Measurements from ENCODE around the gene SLC25A33.
"Not testable (repeated sequence)": the region's sequence is repeated elsewhere in the genome, so short reads cannot be mapped to it uniquely, and the experiment has no call there.

Gene SLC25A33

GRCh38 chr1:9538669-9539164, 548 bp upstream of the SLC25A33 start:
- no peak for DNase-seq (ENCODE audit: low spot score)

DNA sequence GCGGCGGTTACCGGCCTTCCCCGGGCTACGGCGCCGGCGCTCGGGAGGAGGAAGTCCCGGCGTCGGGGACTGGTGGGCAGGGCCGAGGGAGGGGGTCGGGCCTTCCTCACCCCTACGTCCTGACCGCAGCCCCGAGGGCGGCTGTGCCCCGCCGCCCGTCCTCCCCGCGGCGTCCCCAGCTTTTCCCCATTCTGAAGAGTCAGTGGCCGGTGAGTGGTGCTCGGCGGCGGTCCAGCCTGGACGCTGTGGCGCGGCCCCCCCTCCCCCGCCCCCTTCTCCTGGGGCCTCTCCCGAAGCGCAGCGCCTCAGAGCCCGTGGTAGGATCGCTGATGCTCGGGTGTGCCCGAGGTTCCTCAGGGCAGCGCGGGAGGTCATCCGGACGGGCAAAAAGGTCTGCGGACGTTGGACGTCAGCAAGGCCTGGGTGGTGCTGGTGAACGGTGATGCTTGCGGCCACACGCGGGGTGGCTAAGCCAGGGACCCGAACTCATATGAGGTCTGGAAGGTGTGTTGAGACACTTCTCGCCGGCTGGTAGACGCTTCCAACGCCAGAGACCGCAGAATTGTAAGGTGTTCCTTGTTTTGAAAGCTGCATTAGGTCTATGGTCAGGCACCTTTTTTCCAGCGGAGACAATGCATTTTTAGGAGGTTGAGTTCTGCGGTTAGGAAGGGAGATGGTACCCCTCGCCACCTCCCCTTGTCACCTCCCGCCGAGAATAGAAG, 725 bp downstream of the SLC25A33 start:
- no peak for DNase-seq (ENCODE audit: low spot score)

DNA sequence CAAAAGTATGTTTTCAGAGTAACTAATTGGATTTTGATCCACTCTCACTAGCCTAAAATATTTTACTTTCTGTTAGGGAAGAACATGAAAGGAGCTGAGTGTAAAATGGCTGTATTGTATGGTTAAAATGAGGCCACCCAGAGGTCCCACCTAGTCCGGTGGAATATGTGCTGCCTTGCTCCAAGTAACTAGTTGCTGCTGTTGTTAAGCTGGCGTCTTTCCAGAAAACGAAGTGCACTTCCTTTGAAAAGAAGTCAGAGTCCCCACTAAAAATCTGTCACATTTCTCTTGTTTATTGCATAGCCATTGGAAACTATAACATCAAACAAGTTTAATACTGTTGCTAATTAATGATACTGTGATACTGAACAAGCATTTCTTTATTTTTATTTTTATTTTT, 3.2 kb downstream of the SLC25A33 start:
- no peak for DNase-seq (ENCODE audit: low spot score)

DNA sequence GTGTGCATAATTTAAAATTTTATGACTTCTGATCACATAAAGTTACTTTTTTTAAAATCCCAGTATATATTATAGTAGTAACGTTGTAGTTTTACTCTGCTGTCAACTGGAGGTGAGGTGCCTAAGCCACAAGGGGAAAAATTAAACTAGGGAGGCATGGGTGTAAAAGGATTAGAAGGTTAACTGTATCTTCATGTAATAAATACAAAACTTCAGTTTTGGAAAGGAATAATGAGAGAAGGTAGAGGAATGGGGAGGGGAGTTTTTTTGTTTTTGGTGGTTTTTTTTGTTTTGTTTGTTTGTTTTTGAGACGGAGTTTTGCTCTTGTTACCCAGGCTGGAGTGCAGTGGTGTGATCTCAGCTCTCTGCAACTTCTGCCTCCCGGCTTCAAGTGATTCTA, 5.7 kb downstream of the SLC25A33 start:
- DNase-seq (ENCODE audit: low spot score), result no peak

- no peak for DNase-seq (ENCODE audit: low spot score)
Observed at GRCh38 chr1:9549955-9550546, 10.8 kb downstream of the SLC25A33 start.

- DNase-seq (ENCODE audit: low spot score), result no peak
Observed at GRCh38 chr1:9551984-9552383, 12.7 kb downstream of the SLC25A33 start.

DNA sequence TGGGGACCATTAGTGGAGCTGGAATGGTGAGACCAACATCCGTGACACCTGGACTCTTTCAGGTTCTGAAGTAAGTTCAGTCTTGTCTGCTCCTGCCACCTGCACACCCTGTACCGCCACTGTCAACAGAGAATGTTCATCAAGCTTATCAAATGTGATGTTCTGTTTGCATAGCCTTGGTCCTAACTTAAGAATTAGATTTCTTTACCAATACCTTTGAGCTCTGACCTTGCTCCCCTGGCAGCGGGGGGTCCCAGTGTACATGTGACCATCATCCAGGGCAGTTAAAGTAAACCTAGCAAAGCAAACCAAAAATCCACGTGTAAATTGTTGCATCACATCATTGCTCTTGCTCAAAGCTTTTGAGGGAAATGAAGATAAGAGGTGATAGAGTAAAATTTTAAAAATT, 14.5 kb downstream of the SLC25A33 start:
- DNase-seq (ENCODE audit: low spot score), result no peak

- DNase-seq (ENCODE audit: low spot score), result no peak
Observed at GRCh38 chr1:9555942-9556341, 16.7 kb downstream of the SLC25A33 start.

- DNase-seq (ENCODE audit: low spot score), result no peak
Observed at GRCh38 chr1:9557624-9558023, 18.4 kb downstream of the SLC25A33 start.

DNA sequence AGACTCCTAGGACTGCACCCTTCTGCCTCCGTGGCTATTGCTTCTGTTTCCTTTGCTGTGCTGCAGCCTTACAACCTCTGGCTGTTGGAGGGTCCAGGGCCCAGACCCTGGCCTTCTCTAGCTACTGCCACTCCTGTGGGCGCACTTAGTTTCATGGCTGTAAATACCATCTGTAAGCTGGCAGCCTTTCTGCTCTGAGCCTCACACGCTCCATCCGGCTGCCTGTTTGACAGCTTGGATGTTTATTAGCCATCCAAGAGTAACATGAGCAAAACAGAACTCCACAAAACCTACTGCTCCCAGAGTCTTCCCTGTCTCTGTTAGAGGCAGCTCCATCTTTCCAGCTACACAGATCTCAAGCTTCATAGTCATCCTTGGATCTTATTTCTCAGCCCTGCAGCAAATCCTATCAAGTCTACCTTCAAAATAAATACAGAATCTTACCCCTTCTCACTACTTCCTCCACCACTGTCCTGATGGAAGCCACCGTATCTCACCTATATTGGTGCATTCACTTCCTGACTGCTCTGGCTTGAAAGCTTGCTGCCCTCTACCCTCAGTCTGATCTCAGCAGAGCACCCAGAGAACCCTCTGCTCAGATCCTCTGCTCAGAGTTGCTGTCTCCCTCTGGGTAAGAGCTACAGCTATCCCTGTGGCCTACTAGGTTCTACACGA, 19.1 kb downstream of the SLC25A33 start:
- DNase-seq (ENCODE audit: low spot score), result no peak

- DNase-seq (ENCODE audit: low spot score), result no peak
Observed at GRCh38 chr1:9558946-9559545, 19.8 kb downstream of the SLC25A33 start.

DNA sequence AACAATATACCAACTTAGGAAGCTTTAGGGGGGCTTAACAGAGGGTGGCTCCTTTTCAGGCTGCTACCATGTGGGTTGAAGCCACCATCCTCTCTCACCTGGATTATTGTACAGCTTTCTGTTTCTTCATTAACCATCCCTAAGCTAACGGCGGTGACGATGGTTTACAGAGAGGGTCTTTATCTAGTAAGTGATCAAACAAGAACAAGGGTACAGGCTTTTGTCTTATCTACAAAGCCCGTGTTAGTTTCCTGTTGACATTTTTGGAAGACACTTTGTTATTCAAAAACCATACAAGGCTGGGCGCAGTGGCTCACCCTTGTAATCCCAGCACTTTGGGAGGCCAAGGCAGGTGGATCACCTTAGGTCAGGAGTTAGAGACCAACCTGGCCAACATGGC, 20.4 kb downstream of the SLC25A33 start:
- no peak for DNase-seq (ENCODE audit: low spot score)

- DNase-seq (ENCODE audit: low spot score), result not testable (repeated sequence)
Observed at GRCh38 chr1:9560090-9560489, 20.8 kb downstream of the SLC25A33 start.

DNA sequence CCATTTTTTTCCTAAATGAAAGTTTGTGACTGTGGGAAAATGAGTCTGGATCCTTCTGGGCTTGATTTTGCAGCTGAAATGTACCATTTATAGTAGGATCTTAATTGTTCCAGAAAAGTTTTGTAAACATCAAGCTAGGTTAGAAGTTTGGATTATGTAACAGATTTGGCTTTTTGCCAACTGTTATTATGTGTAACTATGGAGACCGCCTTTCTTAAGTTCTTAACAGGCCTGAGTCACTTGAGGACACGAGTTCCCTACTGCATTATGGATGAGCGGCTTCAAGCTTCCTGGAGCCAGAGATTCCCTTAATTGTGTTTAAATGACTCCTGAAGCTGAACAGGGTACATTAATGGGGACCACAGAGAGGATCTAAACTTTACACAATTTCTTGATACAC, 22.2 kb downstream of the SLC25A33 start:
- DNase-seq (ENCODE audit: low spot score), result peak; percentile 87

DNA sequence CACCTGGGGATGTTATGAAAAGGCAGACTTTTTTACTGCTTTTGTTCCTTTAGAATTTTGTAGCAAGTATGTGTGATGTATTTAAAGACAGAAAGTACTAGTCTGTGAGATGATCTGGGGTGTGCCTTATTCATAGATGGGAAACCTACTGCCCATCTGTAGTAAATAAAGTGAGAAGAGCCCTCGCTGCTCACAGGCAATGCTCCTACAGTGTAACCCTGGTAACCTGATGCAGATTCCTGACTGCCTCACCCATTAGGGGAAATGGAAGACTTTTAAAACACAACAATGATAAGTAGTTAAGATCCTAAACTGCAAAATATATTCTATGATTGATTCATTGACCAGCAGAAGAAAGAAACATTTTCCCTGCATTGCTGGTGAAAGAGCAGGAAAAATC, 30.0 kb downstream of the SLC25A33 start:
- DNase-seq (ENCODE audit: low spot score), result no peak

DNA sequence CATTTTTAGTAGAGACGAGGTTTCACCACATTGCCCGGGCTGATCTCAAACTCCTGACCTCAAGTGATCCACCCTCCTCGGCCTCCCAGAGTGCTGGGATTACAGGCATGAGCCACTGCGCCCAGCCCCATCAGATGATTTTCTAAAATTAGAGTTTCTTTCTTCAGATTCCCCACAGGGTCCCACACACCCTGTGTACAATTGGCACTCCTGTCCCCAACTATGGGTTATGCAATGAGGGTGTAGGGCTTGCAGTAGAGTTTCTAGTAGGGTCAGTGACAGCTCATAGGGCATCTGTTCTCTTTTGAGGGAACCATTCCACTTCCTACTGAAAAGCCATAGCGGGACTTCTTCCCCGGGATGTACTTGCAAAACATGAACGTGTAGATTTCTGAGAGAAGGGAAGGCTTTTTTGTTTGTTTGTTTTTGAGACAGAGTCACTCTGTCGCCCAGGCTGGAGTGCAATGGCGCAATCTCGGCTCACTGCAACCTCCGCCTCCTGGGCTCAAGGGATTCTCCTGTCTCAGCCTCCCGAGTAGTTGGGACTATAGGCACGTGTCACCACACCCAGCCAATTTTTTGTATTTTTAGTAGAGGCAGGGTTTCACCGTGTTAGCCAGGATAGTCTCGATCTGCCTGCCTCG, 31.7 kb downstream of the SLC25A33 start:
- not testable (repeated sequence) for DNase-seq (ENCODE audit: low spot score)

DNA sequence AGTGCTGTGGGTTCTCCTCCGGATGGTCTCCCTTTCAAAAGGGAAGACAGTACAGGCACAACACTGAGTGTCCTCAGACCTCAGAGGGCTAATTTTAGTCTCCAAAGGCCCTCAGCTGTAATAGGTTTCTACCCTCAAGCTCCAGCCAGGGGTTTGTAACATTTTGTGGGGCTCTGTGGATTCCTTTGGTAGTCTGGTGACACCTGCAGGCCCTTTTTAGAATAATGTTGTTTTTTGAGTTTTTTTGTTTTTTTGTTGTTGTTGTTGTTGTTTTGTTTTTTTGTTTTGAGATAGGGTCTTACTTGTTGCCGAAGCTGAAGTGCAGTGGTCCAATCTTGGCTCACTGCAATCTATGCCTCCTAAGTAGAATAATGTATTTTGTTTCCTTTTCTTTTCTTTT, 34.5 kb downstream of the SLC25A33 start:
- no peak for DNase-seq (ENCODE audit: low spot score)

GRCh38 chr1:9575486-9575885, 36.2 kb downstream of the SLC25A33 start:
- no peak for DNase-seq (ENCODE audit: low spot score)

- no peak for DNase-seq (ENCODE audit: low spot score)
Observed at GRCh38 chr1:9576903-9577302, 37.6 kb downstream of the SLC25A33 start.

DNA sequence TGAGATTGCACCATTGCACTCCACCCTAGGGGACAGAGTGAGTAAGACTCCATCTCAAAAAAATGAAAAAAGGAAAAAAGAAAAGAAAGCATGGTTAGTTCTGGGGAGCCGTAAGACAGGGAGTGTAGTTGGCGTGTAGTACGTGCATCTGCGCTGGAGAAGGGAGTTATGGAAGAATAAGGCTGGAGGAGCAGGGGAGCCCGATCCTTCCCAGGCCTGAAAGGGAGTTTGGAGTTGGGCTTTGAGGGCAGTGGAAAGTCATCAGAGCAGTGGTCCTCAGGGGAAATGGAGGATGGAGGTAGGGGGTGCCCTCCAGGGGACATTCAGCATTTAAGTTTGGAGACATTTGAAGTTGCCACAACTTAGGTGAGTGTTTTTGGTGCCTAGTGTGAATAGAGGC, 38.2 kb downstream of the SLC25A33 start:
- DNase-seq (ENCODE audit: low spot score), result no peak

DNA sequence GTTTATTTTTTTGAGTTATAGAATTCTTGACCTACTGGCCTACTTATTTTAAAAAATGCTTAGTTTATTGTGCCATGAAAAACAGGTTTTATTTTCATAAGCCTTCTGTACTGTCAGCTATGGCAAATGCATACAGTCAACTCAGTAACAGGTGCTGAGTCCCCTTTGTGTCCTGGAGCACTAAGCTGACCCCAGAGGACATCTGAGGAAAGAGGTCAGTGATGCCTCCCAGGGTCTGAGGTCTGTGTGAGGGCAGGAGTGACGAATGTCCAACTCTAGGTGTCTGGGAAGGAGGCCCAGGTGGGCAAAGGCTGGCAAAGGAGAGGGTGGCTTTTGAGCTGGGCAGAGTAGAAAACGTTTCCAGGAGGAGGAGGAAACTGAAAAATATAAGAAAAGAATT, 41.7 kb downstream of the SLC25A33 start:
- DNase-seq (ENCODE audit: low spot score), result no peak

Data from SK-N-DZ (cell line).